Activated naive CD4-positive, alpha-beta T cell treated with anti-CD3 and anti-CD28 coated beads for 36 hours (primary cell): ENCODE measurements around the gene PCDHGB2. TPM values are rescaled to one million over a fixed set of nuclear protein-coding genes. Genes with fewer than 3 reads are reported as not detected.
"Not testable (repeated sequence)": the region's sequence is repeated elsewhere in the genome, so short reads cannot be mapped to it uniquely, and the experiment has no call there.

Source experiments
- CTCF ChIA-PET: fragments of 350-600 bp; sonication (Branson Sonifier 250); formaldehyde crosslinking; loops from one replicate; lab custom pipeline; 2021; ENCODE audit warnings: antibody characterized with exemption; lab: Charles Lee
- DNase-seq: peaks from one replicate; pipeline ENCODE4 v3.0.0-alpha.2; 2020
- H3K27ac Mint-ChIP-seq: one replicate; pipeline ENCODE4 v1.8.0; 2021; ENCODE audit warnings: mild to moderate bottlenecking, mixed read lengths
- H3K27me3 Mint-ChIP-seq: one replicate; pipeline ENCODE4 v1.8.0; 2021; ENCODE audit warnings: low read depth, mixed read lengths
- H3K36me3 Mint-ChIP-seq: one replicate; pipeline ENCODE4 v1.8.0; 2021; ENCODE audit warnings: low read depth, mixed read lengths
- H3K4me1 Mint-ChIP-seq: one replicate; pipeline ENCODE4 v1.8.0; 2021; ENCODE audit warnings: low read depth, mixed read lengths
- H3K4me3 Mint-ChIP-seq: one replicate; pipeline ENCODE4 v1.8.0; 2021; ENCODE audit warnings: mild to moderate bottlenecking, moderate library complexity, mixed read lengths
- H3K9me3 Mint-ChIP-seq: one replicate; pipeline ENCODE4 v1.8.0; 2021; ENCODE audit warnings: mixed read lengths
- intact Hi-C: fragments of 100-400 bp; cut with micrococcal nuclease; formaldehyde crosslinking; loops from one replicate; pipeline ENCODE4 v1.15.1; 2023
- total RNA-seq, 2 experiments: library from RNA; stranded (reverse); gene quantifications; one replicate each; pipeline ENCODE4 v1.2.3, GENCODE V29; 2021

PCDHGB2 gene
- total RNA-seq: not detected

DNA sequence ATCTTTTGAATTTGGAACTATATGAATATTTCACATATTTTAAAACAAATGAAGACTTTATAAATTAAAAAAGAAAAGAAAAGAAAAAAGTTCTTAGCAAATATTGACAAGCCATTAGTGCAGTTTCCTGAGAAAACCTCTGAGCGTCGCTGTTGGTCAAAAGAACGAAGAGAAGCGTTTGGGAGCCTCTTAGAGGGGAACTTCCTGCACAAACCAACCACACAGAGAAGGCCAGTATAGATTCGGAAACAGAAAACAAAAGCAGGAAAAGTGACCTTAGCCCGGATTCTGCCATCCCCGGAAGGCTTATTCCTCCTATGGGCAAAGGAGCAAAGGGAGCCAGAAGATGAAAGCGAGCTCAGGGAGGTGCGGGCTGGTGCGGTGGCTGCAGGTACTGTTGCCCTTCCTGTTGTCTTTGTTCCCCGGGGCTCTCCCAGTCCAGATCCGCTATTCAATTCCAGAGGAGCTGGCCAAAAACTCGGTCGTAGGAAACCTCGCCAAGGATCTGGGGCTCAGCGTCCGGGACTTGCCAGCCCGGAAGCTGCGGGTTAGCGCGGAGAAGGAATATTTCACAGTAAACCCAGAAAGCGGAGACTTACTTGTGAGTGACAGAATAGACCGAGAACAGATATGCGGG, at the start of gene PCDHGB2:
TSS of gene PCDHGB2 (plus strand) at position 205 of the 637 bp plus-strand sequence. CDS start at position 347, 142 bp downstream.
- H3K27me3 Mint-ChIP-seq: peaks cover 82% of the 10 kb centered on the region

DNA sequence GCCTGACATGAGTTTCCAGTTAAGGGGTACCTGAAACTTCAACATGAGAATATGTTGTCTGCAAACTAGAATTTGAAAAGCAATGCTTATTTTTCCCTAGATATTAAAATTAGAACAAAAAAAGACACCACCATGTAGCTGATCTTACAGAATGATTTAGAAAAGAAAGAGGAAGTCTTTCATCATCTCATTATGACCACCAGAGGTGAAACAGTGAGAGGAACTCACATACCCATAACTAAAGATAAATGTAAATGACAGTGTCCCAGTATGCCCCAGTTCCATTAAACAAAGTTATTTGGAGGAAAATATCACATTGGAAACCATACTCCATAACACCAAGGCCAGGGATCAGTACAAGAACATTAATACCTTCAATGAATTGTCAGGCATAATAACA, 46.1 kb upstream of the PCDHGB2 start:
- Mint-ChIP-seq H3K27me3 (no peaks in the 10 kb centered on the region), H3K27ac (no peak overlapping the region), H3K9me3 (peaks cover 76% of the 10 kb centered on the region), H3K4me3 (no peak overlapping the region), H3K36me3 (peaks cover 71% of the 10 kb centered on the region), H3K4me1 (peaks cover 6% of the 10 kb centered on the region)
- DNase-seq: no peak
- CTCF ChIA-PET: no interaction called here
- intact Hi-C loops: no loop called here

More for the DNA sequence above, at the start of gene PCDHGB2:
- H3K4me1 Mint-ChIP-seq: no peaks in the 10 kb centered on the region
- peaks cover 25% of the 10 kb centered on the region for H3K9me3 Mint-ChIP-seq
- intact Hi-C loops: no loop called here
- CTCF ChIA-PET: no interaction called here
- H3K36me3 Mint-ChIP-seq: peaks cover 30% of the 10 kb centered on the region
- H3K4me3 Mint-ChIP-seq: peak within 1 kb of the TSS; percentile 56
- no peak within 1 kb of the TSS for H3K27ac Mint-ChIP-seq
- peak; percentile 19 for DNase-seq

- H3K27ac Mint-ChIP-seq, intact Hi-C loops, H3K4me3 Mint-ChIP-seq, H3K27me3 Mint-ChIP-seq, CTCF ChIA-PET, DNase-seq: not testable (repeated sequence)
- H3K4me1 Mint-ChIP-seq: peaks cover 25% of the 10 kb centered on the region
- H3K9me3 Mint-ChIP-seq: peaks cover 65% of the 10 kb centered on the region
- peaks cover 75% of the 10 kb centered on the region for H3K36me3 Mint-ChIP-seq
Measured at GRCh38 chr5:141316963-141317362, 42.8 kb upstream of the PCDHGB2 start.

DNA sequence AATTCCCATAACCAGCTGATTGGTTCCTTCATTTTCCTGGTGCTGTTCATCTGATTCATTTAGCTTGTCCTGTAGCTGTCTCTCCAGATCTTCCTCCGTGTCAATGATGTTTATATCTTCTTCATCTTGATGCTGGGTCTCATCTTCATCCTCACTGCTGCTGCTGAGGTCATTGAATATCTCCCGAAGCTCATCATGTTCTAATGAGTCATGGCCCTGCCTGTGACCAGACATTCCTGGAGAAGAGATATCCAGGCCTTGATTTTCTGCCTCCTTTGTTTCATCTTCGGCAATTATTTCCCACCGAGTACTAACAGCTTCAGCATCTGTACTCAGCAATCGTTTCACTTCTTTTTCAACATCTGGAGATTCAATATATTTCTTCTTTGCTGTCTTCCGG, 40.6 kb upstream of the PCDHGB2 start:
- peak overlapping the region; percentile 39 for H3K27ac Mint-ChIP-seq

DNA sequence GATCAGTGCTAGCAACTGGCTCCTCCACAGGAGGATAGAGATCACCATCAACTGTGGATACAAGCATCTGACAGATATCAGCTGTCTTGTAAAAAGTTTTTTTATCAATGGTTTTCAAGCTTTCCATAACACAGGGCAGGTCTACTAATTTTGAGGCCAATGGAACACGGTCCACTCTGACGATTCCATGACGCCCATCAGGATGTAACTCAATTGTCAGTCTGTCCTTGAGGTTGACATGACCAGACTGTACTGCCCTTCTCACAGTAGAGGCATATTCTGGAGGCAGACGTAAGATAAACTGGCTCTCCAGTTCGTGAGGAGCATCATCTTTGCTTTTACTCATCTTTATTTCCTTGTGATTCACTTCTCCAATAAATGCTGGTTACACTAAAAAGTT, 40.1 kb upstream of the PCDHGB2 start:
- Mint-ChIP-seq H3K27me3 (no peaks in the 10 kb centered on the region), H3K36me3 (peaks cover 56% of the 10 kb centered on the region), H3K27ac (peak overlapping the region; percentile 99), H3K4me3 (peak overlapping the region; percentile 97), H3K4me1 (peaks cover 25% of the 10 kb centered on the region), H3K9me3 (peaks cover 45% of the 10 kb centered on the region)
- DNase-seq: no peak
- CTCF ChIA-PET: interaction anchor here (0.6 to 2.1 kb wide), 22 partner anchors 8 to 1511 kb away, joined by 3 to 19 read pairs (median 4); partner anchors contain the start of genes PCDHGA1, PCDHGA10, PCDHGA12 and PCDHGA2
- intact Hi-C loops: loop anchor here (1.0 to 10.0 kb wide), 11 partner anchors 23 to 1202 kb away; partner anchors contain the start of genes ANKHD1, PCDHGA10, PCDHGA3 and PFDN1

More for the DNA sequence above, 40.6 kb upstream of the PCDHGB2 start:
- Mint-ChIP-seq H3K9me3 (peaks cover 47% of the 10 kb centered on the region), H3K27me3 (no peaks in the 10 kb centered on the region), H3K36me3 (peaks cover 58% of the 10 kb centered on the region), H3K4me3 (peak overlapping the region; percentile 97), H3K4me1 (peaks cover 25% of the 10 kb centered on the region)
- intact Hi-C loops: no loop called here
- DNase-seq: no peak
- CTCF ChIA-PET: interaction anchor here (0.9 to 2.1 kb wide), 6 partner anchors 10 to 1512 kb away, joined by 3 to 8 read pairs (median 4); partner anchors contain the start of gene PCDHGA10

DNA sequence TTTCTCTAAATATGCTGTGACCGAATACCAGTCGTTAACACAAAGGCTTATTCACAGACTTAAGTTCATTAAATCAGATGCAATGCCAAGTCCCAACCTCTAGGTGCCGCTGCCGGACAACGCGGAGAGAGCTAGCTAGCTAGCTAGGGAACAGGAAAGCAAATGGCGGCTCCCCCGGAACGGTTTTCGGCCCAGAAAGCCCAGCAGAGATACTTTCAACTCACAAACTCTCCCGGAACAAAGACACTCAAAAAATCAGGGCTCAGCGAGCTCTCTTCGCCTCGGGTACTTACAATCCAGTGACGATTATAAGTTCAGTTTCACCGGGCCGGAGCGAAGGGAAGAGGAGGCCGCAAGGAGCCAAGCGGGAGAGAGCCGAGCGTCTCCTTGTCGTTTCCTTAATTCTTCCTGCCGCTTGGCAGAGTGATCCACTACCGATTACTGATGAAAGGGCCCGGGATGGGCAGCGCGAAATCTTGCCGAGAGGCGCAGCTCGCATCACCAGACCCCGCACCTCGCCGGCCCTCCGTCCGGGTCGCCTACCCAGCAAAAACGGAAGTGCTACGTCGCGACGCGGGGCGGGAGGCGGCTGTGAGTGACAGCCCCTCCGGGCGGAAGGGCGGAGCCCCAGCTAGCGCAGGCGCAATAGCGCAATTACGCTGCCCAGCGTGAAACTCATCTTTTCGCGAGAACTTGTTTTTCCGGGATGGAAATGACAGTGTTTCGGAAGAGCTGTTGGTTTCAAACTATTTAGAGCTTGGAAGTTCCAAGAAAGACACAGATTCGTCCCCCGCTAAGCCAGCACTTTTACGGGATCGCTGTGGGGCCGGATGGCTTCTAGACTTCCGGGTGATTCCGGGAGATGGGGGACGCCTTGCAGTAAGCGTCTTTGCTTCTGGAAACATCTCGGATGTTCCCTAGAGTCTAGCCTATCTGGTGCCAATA, 39.3 kb upstream of the PCDHGB2 start, which contains the start of gene TAF7:
TSS of gene TAF7 (minus strand) at position 560 of the 945 bp plus-strand sequence. CDS start 740 bp downstream, outside the sequence.
- peaks cover 48% of the 10 kb centered on the region for H3K36me3 Mint-ChIP-seq
- CTCF ChIA-PET: interaction anchor here (0.6 to 2.7 kb wide), 26 partner anchors 9 to 244 kb away, joined by 3 to 19 read pairs (median 4); partner anchors contain the start of genes PCDHGA1, PCDHGA10, PCDHGA12 and PCDHGA2
- no peaks in the 10 kb centered on the region for H3K27me3 Mint-ChIP-seq
- H3K4me1 Mint-ChIP-seq: peaks cover 25% of the 10 kb centered on the region
- peak; percentile 95 for DNase-seq
- intact Hi-C loops: loop anchor here (1.0 to 10.0 kb wide), 11 partner anchors 22 to 1203 kb away; partner anchors contain the start of genes ANKHD1, PCDHGA10, PCDHGA3 and PFDN1
- H3K9me3 Mint-ChIP-seq: peaks cover 38% of the 10 kb centered on the region
- H3K27ac Mint-ChIP-seq: peak within 1 kb of the TSS; percentile 99
- peak within 1 kb of the TSS; percentile 97 for H3K4me3 Mint-ChIP-seq

DNA sequence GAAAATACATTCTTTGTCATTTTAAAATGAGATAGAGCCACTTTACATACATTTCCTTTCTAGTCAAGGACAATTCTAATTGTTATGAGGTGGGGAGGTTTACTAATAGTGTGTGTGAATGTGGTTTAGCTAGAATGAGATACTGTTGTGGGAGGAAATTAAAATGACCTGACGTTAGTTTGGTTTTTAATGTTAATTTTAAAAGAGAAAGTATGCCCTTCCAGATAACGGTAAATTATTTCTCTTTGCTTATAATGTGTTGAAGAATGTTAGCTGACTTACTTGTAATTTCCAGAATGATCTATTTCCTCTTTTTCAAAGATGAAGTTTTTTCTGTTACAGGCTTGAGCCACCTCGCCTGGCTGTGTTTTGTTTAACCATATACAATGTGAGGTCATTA, 37.5 kb upstream of the PCDHGB2 start:
- H3K9me3 Mint-ChIP-seq: peaks cover 29% of the 10 kb centered on the region
- intact Hi-C loops: loop anchor here (5.0 to 10.0 kb wide), 2 partner anchors 237 to 1205 kb away; no protein-coding TSS in a partner anchor
- peaks cover 5% of the 10 kb centered on the region for H3K27me3 Mint-ChIP-seq
- peaks cover 26% of the 10 kb centered on the region for H3K4me1 Mint-ChIP-seq
- CTCF ChIA-PET: interaction anchor here (2.5 to 2.7 kb wide), 2 partner anchors 236 to 242 kb away, joined by 10 to 15 read pairs; no protein-coding TSS in a partner anchor
- peaks cover 32% of the 10 kb centered on the region for H3K36me3 Mint-ChIP-seq
- no peak overlapping the region for H3K4me3 Mint-ChIP-seq
- no peak overlapping the region for H3K27ac Mint-ChIP-seq
- no peak for DNase-seq

- H3K4me1 Mint-ChIP-seq: peaks cover 2% of the 10 kb centered on the region
- CTCF ChIA-PET: interaction anchor here (0.6 to 1.5 kb wide), 3 partner anchors 44 to 186 kb away, joined by 4 to 6 read pairs (median 4); partner anchors contain the start of gene PCDHGA12
- no peak overlapping the region for H3K27ac Mint-ChIP-seq
- peak overlapping the region; percentile 82 for H3K4me3 Mint-ChIP-seq
- peaks cover 12% of the 10 kb centered on the region for H3K9me3 Mint-ChIP-seq
- intact Hi-C loops: loop anchor here (1.0 to 10.0 kb wide), 2 partner anchors 198 to 241 kb away; no protein-coding TSS in a partner anchor
- peaks cover 2% of the 10 kb centered on the region for H3K36me3 Mint-ChIP-seq
- peaks cover 24% of the 10 kb centered on the region for H3K27me3 Mint-ChIP-seq
- peak; percentile 82 for DNase-seq
Measured at GRCh38 chr5:141326088-141326854, 33.5 kb upstream of the PCDHGB2 start.

GRCh38 chr5:141328231-141328630, 31.6 kb upstream of the PCDHGB2 start:
- no peak overlapping the region for H3K27ac Mint-ChIP-seq
- no peak overlapping the region for H3K4me3 Mint-ChIP-seq
- DNase-seq: no peak
- intact Hi-C loops: loop anchor here (10.0 kb wide), 1 partner anchor 243 kb away; no protein-coding TSS in a partner anchor
- CTCF ChIA-PET: interaction anchor here (0.6 to 2.7 kb wide), 8 partner anchors 8 to 230 kb away, joined by 3 to 19 read pairs (median 4); partner anchors contain the start of genes PCDHB8, PCDHGA2, PCDHGA4 and TAF7
- H3K9me3 Mint-ChIP-seq: peaks cover 19% of the 10 kb centered on the region
- peaks cover 12% of the 10 kb centered on the region for H3K36me3 Mint-ChIP-seq
- peaks cover 39% of the 10 kb centered on the region for H3K27me3 Mint-ChIP-seq
- peaks cover 2% of the 10 kb centered on the region for H3K4me1 Mint-ChIP-seq

DNA sequence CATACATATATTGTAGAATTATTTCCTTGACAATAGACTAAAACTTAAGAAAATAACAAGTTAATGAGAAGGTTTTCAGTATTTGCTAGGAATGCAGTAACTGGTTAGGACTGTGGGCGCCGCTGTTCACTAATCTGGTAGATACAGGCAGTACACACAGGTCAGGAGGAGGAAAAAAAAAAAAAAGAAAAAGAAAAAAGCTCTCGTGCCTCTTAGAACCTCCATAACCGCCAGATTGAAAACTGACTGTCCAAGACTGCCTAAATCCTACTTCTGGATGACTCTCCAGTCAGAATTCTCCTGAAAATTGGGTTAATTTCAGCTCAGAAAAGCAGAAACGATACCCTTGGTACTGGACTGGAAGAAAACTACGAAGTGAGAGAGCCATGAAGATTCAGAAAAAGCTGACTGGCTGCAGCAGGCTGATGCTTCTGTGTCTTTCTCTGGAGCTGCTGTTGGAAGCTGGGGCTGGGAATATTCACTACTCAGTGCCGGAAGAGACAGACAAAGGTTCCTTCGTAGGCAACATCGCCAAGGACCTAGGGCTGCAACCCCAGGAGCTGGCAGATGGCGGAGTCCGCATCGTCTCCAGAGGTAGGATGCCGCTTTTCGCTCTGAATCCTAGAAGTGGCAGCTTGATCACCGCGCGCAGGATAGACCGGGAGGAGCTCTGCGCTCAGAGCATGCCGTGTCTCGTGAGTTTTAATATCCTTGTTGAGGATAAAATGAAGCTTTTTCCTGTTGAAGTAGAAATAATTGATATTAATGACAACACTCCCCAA, 29.3 kb upstream of the PCDHGB2 start, which contains the start of gene PCDHGA1:
TSS of gene PCDHGA1 (plus strand) at position 216 of the 782 bp plus-strand sequence.
- Mint-ChIP-seq H3K4me3 (no peak within 1 kb of the TSS), H3K36me3 (peaks cover 19% of the 10 kb centered on the region), H3K27me3 (peaks cover 52% of the 10 kb centered on the region), H3K4me1 (peaks cover 2% of the 10 kb centered on the region), H3K9me3 (peaks cover 26% of the 10 kb centered on the region), H3K27ac (no peak within 1 kb of the TSS)
- peak; percentile 38 for DNase-seq
- intact Hi-C loops: no loop called here
- CTCF ChIA-PET: interaction anchor here (0.7 to 2.7 kb wide), 4 partner anchors 9 to 233 kb away, joined by 3 to 19 read pairs (median 4); partner anchors contain the start of gene TAF7
